ENCODE data around the gene SPCS1.

Gene SPCS1

DNA sequence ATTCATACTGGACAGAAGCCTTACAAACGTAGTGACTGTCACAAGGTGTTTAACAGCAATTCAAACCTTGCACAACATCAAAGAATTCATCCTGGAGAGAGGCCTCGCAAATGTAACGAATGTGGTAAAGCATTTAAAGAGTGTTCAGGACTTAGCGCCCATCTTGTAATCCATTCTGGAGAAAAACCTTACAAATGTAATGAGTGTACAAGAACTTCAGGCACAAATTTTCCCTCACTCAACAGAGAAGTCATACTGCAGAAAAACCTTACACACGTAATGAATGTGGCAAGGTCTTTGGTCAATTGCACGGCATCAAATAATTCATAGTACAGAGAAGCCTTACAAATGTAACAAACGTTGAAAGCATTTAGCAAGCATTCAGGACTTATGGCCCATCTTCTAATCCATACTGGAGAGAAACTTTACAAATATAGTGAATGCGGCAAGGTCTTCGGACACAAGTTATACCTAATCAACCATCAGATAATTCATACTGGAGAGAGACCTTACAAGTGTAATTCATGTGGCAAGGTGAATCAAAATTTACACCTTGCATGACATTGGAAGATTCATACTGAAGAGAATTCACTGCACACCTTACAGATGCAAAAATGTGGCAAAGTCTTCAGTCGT lies 27.5 kb downstream of the SPCS1 start:
- DNase-seq: no peak

DNA sequence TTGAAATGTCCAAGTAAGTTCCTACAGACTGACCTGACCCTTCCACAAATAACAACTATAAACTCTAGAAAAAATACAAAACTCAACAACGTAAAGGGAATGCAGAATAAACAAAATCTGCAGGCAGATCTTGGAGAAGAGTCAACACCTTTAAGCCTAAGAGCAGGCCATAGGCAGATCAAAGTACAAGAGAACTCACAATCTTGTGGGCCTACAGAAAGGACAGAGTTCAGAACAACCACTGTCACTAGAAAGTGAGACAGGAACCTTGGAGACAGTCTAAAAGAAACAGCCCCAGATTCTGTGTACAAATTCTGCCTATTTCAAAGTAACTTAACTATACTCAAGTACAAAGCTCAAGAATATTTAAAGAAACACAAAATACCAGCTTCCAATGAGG lies 33.8 kb downstream of the SPCS1 start:
- DNase-seq: no peak

DNA sequence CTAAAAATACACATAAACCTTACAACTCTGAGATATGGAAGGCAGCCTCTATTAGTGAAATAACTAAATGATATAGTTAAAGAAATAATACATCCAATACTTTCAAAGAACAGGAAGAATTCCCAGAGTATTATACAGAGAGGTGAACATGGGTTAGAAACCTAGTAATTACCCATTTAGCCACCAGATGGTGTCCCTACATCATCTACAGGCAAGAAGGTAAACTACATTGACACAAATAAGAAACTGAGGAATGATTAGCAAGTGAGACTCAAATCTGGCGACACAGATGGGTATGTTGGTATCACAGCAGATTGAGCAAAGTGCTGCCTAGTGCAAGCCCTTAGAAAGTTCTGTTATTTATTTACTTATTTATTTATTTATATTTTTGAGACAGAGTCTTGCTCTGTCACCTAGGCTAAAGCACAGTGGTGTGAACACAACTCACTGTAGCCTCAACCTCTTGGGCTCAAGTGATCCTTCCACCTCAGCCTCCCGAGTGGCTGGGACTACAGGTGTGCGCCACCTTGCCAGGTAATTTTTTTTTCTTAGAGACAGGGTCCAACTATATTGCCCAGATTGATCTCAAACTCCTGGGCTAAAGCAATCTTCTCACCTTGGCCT lies 36.6 kb downstream of the SPCS1 start:
- no peak for DNase-seq

DNA sequence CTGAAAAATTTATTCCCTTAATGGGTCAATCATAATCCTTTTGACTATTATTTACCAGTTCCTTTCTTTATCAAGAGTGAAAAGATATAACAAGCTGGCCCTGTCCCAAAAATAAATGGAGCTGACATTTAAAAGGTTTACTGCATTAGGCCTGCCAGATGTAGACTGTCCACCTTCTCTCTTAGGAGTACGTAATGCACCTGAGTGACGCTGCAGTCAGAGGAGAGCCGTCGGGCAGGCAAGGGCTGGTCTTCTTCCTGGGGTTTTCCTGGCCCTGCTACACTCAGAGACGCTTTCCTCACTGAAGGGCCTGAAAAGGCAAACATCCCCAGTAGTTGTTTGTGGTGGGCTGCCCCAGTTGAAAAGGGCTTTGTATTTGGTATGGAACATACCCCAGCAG lies 37.2 kb downstream of the SPCS1 start:
- no peak for DNase-seq

DNA sequence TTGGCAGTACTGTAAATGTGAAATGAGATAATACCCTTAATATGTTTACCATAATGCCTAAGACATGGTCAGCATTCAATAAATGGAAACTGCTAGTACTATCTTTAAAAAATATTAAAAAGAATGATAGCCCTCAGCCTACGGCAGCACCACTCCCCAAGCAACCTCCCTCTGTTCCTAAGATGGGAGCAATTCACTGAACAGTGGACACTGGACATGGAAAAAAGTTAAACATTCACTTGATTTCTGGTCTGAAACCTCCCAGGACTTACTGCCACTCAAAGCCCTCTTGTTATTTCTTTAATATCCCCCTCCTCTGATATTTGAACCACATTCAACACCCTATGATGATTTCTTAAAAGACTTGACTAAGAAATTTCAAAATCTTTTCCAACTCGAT lies 37.8 kb downstream of the SPCS1 start:
- no peak for DNase-seq

DNA sequence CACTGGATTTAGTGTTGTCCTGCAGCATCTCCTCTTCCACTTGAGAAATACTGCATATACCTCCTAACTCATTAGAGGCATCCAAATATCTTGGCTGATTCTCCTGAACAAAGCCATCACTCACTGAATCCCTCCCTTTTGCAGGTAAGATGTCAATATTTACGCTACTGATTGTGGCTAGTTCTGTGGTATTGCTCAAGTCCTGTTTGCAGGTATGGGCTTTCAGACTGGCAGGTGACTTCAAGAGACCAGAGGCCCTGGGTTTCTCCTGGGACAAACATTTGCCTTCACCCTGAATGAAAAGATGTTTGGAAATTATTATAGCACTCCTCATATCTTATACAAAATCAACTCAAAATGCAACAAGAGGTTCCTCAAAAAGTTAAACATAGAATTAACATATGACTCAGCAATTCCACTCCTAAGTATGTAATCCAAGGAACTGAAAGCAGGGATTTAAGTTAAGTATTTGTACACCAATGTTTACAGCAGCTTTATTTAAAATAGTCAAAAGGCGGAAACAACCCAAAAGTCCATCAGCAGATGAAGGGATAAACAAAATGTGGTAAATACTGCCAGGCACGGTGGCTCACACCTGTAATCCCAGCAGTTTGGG lies 46.2 kb downstream of the SPCS1 start:
- no peak for DNase-seq

DNA sequence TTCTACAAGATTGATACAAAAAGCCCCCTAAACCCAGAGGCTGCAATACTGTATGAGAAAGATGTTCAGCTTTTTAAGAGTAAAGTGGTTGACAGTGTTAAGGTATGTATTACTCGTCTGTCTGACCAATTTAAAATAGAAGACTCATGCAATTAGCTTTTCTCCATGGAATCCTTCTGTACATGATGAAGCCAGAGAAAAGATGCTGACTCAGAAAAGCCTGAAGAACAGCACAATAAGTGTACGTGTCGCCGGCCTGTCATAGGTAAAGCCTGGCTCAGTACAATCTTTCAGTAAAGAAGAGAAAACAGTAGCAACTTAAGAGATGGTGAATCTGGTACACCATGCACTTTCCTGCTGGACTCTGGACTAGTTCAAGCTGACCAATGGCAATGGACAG lies 48.5 kb downstream of the SPCS1 start:
- DNase-seq: no peak

DNA sequence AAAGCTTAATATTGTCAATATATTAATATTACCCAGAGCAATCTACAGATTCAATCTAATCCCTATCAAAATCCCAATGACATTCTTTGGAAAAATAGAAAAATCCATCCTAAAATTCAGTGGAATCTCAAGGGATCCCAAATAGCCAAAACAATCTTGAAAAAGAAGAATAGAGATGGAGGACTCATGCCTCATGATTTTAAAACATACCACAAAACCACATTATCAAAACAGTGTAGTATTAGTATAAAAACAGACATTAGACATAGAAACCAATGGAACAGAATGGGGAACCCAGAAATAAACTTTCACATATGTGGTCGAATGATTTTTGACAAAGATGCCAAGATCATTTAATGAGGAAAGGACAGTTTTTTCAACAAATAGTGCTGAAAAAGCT lies 50.2 kb downstream of the SPCS1 start:
- DNase-seq: no peak
